GM12801 (cell line): Measurements from ENCODE around the gene FNDC11.

Experiments used
- CTCF ChIP-seq: IDR thresholded peaks from one replicate; pipeline ENCODE4 v1.5.1; 2011; ENCODE audit warnings: control low read depth; ENCODE audit not compliant: insufficient read length; ENCODE audit errors: extremely low read depth

FNDC11 gene

GRCh38 chr20:63534427-63534830 is 19.5 kb upstream of the FNDC11 start:
- TF ChIP-seq CTCF: no peak

GRCh38 chr20:63534831-63535651 is 18.9 kb upstream of the FNDC11 start:
- no peak for TF ChIP-seq CTCF

GRCh38 chr20:63536241-63536977 is 17.6 kb upstream of the FNDC11 start:
- TF ChIP-seq CTCF: no peak

DNA sequence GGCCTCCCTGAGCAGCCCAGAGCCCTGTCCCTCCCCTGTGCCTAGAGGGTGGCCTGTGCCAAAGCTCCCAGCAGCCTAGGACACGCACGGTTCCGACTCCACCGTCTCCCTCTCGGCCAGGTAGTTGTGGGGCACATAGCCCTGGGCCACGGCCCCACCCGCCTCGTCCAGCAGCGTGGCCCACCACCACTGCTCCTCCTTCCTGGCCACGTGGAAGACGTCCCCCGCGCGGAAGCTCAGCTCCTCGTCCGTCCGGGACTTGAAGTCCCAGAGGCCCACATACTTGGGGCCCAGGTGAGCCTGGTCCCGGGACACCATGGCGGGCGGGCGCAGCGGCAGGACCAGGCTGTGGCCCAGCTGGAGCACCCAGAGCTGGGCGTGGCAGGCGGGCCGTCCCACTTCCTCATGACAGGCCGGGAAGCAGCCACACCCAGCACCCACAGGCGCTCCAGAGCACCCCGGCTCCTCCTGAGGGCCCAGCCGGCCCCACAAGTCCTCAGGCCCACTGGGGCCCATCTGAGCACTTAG is 16.9 kb upstream of the FNDC11 start, which contains the start of gene PTK6:
Gene PTK6, minus strand, starts transcription at position 380 of the 528 bp plus-strand sequence. Its CDS starts 62 bp downstream, at position 318.
- TF ChIP-seq CTCF: no peak

DNA sequence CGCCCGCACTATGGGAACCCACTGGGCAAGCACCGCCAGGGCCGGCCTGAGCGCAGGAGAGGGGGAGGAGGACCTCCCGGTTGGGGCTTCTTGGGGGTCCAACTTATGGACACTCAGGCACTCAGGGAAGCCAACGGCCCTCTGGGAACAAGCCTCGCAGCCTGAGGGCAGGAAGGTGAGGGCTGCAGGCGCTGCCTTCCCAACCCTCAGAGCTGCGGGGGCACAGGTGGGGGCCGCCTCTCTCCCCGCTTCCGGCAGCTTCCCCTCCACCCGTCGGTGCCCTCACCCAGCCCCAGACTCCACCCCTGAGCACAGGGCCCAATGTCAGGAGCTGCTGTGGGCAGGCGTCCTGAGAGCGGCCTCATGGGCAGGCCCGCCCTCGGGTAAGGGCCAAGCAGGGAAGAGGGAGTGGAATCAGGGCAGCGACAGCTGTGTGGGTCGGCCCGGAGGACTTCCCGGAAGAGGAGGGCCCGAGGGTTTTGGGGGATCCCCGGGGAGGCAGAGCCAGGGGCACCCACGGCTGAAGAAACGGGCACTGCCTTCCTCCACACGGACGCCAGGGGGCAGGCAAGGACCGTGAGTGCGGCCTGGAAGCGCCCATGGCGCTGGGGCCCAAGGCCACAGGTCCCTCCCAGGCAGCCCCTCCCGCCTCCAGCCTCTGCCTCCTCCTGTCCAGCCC is 16.3 kb upstream of the FNDC11 start:
- TF ChIP-seq CTCF: peak; percentile 2

DNA sequence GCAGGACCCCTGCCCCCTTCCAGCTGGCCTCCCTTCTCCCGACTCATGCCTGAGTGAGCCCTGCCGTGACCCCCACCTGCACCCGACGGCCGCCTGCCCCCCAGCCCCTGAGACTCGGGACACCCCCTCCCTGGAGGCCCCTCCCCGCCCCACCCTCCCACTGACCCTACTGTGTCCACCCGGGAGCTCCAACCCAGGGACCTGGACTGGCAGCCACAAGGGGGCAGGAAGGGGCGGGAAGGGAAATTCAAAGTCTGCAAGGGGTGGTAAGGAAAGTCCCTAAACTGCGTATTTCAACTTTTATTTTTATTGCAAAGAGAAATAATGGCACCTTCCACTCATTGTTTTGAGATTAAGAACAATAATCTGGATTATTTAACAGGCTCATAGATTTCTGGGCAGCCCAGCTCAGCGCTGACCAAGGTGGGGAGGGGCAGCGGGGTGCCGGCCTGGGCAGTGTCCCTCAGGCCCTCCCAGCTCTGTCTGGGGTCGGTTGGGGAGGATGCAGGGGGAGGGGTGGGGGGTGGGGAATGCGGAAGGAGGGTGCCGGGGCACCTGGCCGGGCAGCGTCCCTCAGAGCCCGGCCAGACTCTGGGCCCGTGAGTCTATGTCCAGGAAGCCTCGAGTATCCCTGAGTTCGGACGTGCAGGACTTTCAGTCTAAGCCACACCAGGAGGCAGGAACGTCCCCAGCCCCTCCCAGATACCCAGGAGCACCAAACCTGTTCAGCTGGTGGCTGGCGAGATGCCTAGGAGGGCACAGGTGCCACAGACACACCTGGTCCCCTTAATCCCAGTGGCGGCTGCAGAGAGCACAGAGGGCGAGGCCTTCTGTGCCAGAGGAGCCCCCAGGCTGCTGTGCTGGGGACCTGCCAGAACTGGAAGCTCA is 15.5 kb upstream of the FNDC11 start:
- no peak for TF ChIP-seq CTCF
